GM19438 (cell line): ENCODE data around the gene MGAT4D.
"Not testable (repeated sequence)": the region's sequence is repeated elsewhere in the genome, so short reads cannot be mapped to it uniquely, and the experiment has no call there.

Experiments used
- ATAC-seq: cut with Tn5 transposase; IDR thresholded peaks from one replicate; pipeline ENCODE4 v1.9.1; 2021; ENCODE audit warnings: low read depth; ENCODE audit not compliant: unreplicated experiment

Gene MGAT4D

DNA sequence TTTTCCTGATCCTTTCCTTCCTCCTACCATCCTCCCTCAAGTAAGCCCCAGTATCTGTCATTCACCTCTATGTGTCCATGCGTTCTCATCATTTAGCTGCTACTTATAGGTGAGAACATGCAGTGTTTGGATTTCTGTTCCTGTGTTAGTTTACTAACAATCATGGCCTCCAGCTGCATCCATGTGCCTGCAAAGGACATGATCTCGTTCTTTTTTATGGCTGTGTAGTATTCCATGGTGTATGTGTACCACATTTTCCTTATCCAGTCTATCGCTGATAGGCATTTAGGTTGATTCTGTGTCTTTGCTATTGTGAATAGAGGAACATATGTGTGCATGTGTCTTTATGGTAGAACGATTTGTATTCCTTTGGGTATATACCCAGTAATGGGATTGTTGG lies 53.7 kb downstream of the MGAT4D start:
- not testable (repeated sequence) for ATAC-seq

DNA sequence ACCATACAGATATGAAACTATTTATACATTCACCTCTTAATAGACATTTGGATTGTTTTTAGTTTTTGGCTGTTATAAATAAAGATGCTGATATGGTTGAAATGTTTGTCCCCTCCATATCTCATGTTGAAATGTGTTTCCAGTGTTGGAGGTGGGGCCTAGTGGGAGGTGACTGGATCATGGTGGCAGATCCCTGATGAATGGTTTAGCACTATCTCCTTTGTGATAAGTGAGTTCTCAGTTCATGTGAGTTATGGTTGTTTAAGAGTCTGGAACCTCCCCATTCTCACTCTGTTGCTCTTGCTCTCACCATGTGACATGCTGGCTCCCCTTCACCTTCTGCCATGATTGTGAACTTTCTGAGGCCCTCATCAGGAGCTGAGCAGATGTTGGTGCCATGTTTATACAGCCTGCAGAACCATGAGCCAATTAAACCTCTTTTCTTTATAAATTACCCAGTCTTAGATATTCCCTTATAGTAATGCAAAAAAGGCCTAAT lies 58.4 kb downstream of the MGAT4D start:
- ATAC-seq, result no peak

DNA sequence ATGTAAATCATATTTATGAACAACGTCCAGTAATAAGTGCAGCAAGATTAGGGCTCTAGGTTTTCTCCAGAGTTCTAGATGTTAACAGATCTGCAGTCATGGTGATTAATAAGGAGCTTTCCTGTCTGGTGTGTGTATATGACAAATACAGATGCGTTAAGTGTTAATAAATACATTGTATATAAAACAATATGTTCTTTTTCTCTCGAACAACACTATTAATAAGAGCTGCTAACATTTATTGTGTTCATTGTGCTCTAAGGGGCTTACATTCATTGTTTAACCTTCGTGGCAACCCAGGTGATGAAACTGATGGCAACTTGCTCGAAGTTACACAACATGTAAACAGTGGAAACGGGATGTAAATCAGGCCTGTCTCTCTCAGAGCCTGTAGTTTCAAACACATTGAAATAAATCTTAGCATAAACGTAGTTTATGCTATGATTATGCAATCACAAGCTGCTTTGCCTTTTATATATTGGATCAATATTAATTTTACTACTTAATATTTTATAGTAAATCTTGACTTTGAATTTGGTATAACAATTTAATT lies 70.1 kb downstream of the MGAT4D start:
- no peak for ATAC-seq

DNA sequence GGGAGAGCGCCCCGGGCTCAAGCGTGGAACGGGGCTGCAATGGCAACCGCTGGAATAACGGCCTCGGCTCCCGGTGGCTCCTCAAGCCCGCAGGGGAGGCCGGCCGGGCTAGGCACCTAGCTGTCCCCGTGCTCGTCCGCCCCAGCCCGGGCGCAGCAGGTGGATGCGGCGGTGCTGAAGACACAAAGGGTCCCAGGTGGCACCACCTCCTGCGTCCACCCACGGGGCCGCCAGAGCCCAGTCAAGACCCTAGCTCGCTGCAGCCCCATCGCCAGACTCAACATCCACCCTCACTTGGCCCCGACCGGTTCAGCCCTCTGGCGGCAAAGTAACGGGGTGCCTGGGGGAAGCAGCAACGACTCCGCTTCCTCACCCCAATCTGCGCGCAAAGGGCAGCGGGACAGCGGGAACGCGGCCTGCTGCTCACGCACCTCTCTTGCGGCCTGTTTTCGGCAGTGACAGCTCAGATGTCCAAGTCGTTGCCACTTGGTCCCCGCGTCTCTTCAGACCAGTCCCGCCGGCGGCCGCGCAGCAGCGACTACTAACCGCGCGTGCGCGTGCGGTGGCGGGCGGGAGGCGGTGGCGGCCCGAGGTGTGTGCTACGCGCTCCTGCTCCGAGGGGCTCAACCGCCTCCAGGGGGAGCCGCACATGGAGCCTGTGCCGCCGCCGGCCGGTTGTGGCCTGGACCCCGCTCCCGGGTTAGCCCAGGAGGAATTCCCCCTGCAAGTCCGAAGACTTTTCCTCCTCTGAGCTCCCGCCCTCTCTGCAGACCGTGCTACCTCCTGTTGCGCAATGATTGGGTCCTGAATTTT lies 70.8 kb downstream of the MGAT4D start, which contains the start of gene CLGN:
Gene CLGN, minus strand, starts transcription at position 543 of the 813 bp plus-strand sequence. CDS start 14,570 bp downstream, outside the sequence.
- peak; percentile 79 for ATAC-seq

DNA sequence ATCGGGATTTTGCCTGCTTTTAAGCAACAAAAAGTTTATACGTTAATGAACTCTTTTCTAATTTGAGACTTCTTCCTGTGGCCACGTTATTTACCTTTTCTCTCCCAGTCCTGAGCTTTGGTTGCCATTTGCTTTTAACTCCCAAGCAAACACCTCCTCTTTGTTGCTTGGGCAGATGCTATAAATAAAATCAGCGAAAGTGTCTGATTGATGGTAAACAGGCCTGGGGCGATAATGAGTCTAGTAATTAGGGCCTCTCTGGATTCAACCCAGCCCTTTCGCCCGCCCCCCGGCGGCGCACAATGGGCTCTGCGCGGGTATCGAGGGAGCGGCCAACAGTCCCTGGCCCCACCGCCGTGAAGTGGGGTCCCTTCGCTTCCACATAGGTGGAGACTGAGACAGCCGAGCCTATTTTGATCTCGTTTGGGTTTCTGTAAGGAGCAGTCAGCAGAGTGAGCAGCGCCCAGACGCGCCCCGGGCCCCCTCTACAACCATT lies 71.4 kb downstream of the MGAT4D start:
- ATAC-seq, result peak; percentile 30

DNA sequence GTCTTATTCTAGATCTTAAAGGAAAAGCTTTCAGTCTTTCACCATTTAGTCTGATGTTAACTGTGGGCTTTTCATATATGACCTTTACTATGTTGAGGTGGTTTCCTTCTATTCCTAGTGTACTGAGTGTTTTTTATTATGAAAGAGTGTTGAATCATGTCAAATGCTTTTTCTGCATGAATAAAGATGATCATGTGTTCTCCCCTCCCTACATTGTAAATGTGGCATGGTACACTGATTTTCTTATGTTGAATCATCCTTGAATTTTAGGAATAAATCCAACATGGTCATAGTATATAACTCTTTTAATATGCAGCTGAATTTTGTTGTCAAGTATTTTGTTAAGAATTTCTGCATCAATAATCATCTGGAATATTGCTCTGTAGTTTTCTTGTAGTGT lies 75.0 kb downstream of the MGAT4D start:
- ATAC-seq, result no peak

DNA sequence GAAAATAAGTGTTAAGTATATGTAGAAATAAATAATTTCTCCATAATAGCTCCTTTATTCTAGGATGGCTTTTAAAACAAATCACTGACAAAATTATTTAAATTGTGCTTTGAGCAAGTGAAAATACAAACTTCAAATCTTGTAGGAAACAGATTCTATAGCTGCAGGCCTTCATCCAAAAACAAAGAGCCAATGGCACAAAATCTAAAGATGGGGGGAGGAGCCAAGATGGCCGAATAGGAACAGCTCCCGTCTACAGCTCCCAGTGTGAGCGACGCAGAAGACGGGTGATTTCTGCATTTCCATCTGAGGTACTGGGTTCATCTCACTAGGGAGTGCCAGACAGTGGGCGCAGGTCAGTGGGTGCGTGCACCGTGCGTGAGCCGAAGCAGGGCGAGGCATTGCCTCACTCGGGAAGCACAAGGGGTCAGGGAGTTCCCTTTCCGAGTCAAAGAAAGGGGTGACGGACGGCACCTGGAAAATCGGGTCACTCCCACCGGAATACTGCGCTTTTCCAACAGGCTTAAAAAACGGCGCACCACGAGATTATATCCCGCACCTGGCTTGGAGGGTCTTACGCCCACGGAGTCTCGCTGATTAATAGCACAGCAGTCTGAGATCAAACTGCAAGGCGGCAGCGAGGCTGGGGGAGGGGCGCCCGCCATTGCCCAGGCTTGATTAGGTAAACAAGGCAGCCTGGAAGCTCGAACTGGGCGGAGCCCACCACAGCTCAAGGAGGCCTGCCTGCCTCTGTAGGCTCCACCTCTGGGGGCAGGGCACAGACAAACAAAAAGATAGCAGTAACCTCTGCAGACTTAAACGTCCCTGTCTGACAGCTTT lies 84.7 kb downstream of the MGAT4D start:
- not testable (repeated sequence) for ATAC-seq

DNA sequence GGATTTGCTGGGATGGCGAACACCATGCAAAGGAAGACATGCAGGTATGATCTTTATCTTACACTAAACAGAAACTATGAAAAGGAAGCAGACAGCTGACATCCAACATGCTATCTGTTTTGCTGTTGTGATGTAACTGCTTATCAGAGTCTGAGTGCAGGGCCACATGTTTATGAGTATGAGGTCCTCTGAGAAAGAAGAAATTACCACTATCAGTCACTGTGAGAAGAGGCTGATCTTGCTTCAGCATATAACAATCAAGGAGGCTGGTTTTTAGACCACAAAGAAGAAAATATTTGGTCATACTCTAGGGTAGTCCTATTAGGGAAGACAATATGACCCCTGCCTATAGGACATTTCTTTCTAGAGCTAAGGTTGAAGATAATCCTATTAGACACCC lies 89.1 kb downstream of the MGAT4D start:
- ATAC-seq, result no peak

DNA sequence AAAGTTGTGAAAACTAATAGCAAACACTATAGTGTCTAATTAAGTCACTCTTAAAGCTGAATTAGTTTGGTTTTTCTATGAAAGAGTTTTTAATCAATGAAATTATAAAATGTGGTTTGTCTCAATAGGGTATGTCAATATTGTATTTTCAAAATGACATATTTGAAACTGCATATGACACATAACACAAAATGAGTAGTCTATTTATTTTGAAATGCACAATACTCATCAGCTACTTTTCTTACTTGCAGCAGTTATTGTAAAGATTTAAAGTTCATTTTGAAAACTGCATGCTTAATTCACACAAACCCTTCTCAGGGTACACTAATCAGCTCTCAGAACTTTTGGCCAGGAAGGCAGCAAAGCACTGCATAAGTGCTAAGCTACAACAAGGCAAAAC lies 91.8 kb downstream of the MGAT4D start:
- ATAC-seq, result no peak

DNA sequence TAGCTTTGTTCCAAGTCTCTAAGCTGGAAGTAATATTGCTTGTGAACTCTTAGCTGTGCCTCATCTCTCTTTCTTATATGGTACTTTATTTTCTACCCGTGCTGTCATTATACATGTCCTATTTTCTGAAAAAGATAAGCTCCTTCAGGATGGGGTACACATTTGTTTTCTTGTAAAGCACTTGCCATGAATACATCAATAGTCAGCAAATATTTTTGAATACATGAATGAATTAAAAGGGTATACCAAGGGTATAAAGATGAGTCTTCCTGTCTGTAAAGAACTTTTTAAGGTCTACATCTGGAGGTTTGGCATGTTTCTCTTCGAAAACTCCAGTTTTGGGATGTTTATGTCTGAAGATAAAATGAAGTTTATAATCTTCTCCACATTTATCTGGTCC lies 98.0 kb downstream of the MGAT4D start:
- ATAC-seq, result no peak

DNA sequence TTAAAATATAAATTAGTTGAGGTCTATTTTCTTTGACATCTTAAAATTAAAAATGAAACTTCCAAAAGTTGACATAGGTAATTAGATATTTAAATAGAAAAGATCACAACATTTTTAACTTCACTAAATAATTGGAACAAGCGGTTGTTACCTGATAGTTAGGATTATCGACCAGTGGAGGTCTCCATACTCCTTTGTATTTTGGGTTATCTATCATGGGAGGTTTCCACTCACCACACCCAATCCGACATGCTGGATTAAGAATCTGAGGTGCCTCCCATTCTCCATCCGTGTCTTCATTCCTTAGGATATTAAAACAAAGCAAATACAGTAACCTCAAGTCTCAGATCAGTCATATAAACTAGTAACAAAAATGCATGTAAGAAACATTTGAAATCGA lies 102.4 kb downstream of the MGAT4D start:
- ATAC-seq, result no peak
